Epithelial cell of proximal tubule (primary cell): ENCODE measurements around the gene DYRK3. TPM values are rescaled to one million over a fixed set of nuclear protein-coding genes. Genes with fewer than 3 reads are reported as not detected.
A peak's percentile ranks its signal among the peaks of the same experiment; 100 is the strongest.
"Not testable (repeated sequence)": the region's sequence is repeated elsewhere in the genome, so short reads cannot be mapped to it uniquely, and the experiment has no call there.

Experiments used
- DNase-seq: peaks from one replicate; pipeline ENCODE4 v3.0.0-alpha.2; 2011; ENCODE audit warnings: low read depth
- H3K4me3 ChIP-seq: 2 replicates; pipeline ENCODE4 v1.5.1; 2011; ENCODE audit warnings: low read depth, mild to moderate bottlenecking, low read length
- total RNA-seq: library from RNA; depleted of rRNA; stranded (reverse); fragments of >200 nt; gene quantifications from 2 replicates; pipeline ENCODE4 v1.2.3, GENCODE V29; 2015
- TF ChIP-seq, protein P1 (sequence below): conservative IDR thresholded peaks from 2 replicates; pipeline ENCODE4 v1.5.1; 2012; ENCODE audit warnings: low read depth, mild to moderate bottlenecking, low read length

The DYRK3 gene
- total RNA-seq, 1 donor from 2014 or later = 2.9 TPM

GRCh38 chr1:206606867-206607266, 28.5 kb upstream of the DYRK3 start:
- TF ChIP-seq, protein P1, sequence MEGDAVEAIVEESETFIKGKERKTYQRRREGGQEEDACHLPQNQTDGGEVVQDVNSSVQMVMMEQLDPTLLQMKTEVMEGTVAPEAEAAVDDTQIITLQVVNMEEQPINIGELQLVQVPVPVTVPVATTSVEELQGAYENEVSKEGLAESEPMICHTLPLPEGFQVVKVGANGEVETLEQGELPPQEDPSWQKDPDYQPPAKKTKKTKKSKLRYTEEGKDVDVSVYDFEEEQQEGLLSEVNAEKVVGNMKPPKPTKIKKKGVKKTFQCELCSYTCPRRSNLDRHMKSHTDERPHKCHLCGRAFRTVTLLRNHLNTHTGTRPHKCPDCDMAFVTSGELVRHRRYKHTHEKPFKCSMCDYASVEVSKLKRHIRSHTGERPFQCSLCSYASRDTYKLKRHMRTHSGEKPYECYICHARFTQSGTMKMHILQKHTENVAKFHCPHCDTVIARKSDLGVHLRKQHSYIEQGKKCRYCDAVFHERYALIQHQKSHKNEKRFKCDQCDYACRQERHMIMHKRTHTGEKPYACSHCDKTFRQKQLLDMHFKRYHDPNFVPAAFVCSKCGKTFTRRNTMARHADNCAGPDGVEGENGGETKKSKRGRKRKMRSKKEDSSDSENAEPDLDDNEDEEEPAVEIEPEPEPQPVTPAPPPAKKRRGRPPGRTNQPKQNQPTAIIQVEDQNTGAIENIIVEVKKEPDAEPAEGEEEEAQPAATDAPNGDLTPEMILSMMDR = peak; percentile 71
- DNase-seq = no peak
- no peak overlapping the region for H3K4me3 ChIP-seq

GRCh38 chr1:206608108-206608698, 27.1 kb upstream of the DYRK3 start:
- DNase-seq = no peak
- H3K4me3 ChIP-seq = no peak overlapping the region
- TF ChIP-seq, protein P1 = peak; percentile 94

GRCh38 chr1:206609229-206609991, 25.9 kb upstream of the DYRK3 start:
- no peak for DNase-seq
- H3K4me3 ChIP-seq = no peak overlapping the region
- TF ChIP-seq, protein P1 = no peak

DNA sequence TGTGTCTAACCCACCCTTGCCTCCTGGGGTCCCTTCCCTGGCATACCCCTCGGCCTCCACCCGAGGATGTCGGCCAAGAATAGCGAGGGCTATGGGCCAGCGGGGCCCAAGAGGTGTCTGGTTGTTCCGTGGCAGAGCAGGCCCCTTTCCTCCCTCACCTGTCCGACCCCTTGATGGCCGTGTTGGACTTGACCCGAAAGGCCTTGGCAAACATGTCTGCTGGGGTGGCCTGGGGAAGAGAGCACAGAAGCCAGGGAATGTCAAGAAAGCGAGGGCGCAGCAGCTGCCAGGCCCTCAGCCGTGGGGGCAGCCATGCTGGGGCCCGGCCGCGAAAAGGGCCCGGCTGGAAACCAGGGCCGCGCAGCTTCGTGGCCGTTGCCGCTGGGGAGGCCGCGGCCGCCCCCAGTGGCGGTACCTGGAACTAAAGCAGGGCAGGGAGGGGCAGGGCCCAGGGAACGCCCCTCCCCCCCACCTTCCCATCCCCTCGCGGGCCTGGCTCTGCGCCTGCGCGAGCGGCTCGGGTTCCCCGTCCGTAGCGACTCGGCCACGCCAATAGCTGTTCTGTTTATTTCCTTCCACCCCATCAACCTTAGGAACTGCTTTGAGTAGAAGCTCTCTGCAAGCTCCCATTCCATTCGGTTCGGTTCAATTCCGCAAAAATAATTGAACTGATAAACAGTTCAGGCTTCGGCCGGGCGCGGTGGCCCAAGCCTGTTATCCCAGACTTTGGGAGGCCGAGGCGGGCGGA, 23.0 kb upstream of the DYRK3 start, which contains the start of gene EIF2D:
TSS of gene EIF2D (minus strand) at position 337 of the 748 bp plus-strand sequence. CDS start at position 214, 123 bp downstream.
- DNase-seq = no peak
- peak within 1 kb of the TSS; percentile 85 for H3K4me3 ChIP-seq
- TF ChIP-seq, protein P1 = peak; percentile 79

- not testable (repeated sequence) for DNase-seq
These were observed 8.9 kb upstream of the DYRK3 start for GRCh38 chr1:206626396-206626795.

DNA sequence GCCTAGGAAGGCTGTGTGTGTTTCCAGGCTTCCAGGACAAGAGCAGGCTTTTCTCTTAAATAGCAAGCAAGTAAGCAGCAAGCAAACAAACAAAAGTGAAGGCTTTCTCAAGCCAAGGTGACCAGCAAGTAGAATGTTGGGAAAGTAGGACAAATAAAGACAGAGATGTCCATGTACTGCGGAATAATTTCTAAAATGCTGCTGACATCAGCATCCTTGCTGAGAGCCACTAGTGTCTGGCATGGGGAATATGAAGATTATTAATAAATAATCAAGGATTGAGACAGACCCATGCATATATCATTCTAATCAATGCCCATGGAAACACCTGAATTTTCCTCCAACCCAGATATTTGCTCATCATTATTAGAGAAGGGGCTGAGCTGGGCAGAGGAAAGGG, 6.4 kb upstream of the DYRK3 start:
- no peak for DNase-seq
- TF ChIP-seq, protein P1 = no peak
- H3K4me3 ChIP-seq = no peak overlapping the region

More at GRCh38 chr1:206626396-206626795, 8.9 kb upstream of the DYRK3 start:
- not testable (repeated sequence) for H3K4me3 ChIP-seq

DNA sequence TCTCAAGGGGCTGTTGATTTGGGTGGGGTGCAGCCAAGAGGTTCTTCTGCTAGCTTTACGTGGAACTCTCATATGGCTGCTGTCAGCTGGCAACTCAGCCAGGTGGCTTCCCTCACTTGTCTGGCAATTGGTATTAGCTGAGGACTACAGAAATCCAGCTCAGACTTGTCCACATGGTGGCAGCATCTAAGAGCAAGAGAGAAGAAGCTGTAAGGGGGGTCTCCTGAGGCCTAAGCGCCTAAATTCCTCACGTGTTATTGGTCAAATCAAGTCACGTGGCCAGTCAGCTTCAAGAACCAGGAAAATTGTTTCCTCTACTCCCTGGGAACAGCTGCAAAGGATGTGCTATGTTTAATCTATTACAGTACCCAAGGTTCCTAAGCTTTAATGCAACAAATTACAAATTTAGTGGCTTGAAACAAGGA, 4.2 kb upstream of the DYRK3 start:
- TF ChIP-seq, protein P1 = peak; percentile 81
- no peak overlapping the region for H3K4me3 ChIP-seq
- no peak for DNase-seq
